GM12878 (cell line): ENCODE data around the gene RNU1-2.
"Not testable (repeated sequence)": the region's sequence is repeated elsewhere in the genome, so short reads cannot be mapped to it uniquely, and the experiment has no call there.

Experiments
- CHD1 ChIP-seq: IDR thresholded peaks from 2 replicates; pipeline ENCODE4 v1.6.1; 2012; ENCODE audit warnings: low read depth, low read length, improper control_type of control experiment
- CTCF ChIP-seq, 3 experiments: IDR thresholded peaks in 2 of 3; conservative IDR thresholded peaks in 1 of 3; 2 replicates each; pipeline ENCODE4 v1.5.1; 2011; ENCODE audit warnings: low read depth in 3 of 3, low read length in 3 of 3, mild to moderate bottlenecking in 3 of 3, control low read depth in 2 of 3, moderate library complexity in 2 of 3, inconsistent platforms in 1 of 3, mixed read lengths in 1 of 3; ENCODE audit not compliant: control insufficient read depth in 2 of 3, insufficient read depth in 1 of 3; ENCODE audit errors: extremely low read depth in 1 of 3
- GABPA ChIP-seq: IDR thresholded peaks from 2 replicates; pipeline ENCODE4 v1.6.1; 2014; ENCODE audit warnings: antibody characterized with exemption, low read depth, mild to moderate bottlenecking, inconsistent platforms
- MAX ChIP-seq: IDR thresholded peaks from 2 replicates; pipeline ENCODE4 v1.6.1; 2012; ENCODE audit warnings: low read depth, low read length, improper control_type of control experiment
- NFIC ChIP-seq: IDR thresholded peaks from 2 replicates; pipeline ENCODE4 v1.6.1; 2012; ENCODE audit warnings: low read depth, mild to moderate bottlenecking, inconsistent platforms, low read length, moderate library complexity
- NRF1 ChIP-seq: conservative IDR thresholded peaks from 2 replicates; pipeline ENCODE4 v1.6.1; 2011; ENCODE audit warnings: mild to moderate bottlenecking, low read depth, low read length, improper control_type of control experiment
- PML ChIP-seq: IDR thresholded peaks from 2 replicates; pipeline ENCODE4 v1.6.1; 2012; ENCODE audit warnings: low read length, inconsistent platforms
- POLR2A ChIP-seq: IDR thresholded peaks from 2 replicates; pipeline ENCODE4 v1.6.1; 2011; ENCODE audit warnings: low read depth, mild to moderate bottlenecking, low read length
- RAD21 ChIP-seq: IDR thresholded peaks from 2 replicates; pipeline ENCODE4 v1.6.1; 2011; ENCODE audit warnings: mild to moderate bottlenecking, low read depth, low read length, moderate library complexity; ENCODE audit not compliant: insufficient read depth
- SIN3A ChIP-seq: IDR thresholded peaks from 2 replicates; pipeline ENCODE4 v1.6.1; 2012; ENCODE audit warnings: low read depth, low read length, improper control_type of control experiment
- TARDBP ChIP-seq: IDR thresholded peaks from 2 replicates; pipeline ENCODE4 v1.6.1; 2016; ENCODE audit warnings: borderline replicate concordance
- YY1 ChIP-seq: IDR thresholded peaks from 2 replicates; pipeline ENCODE4 v1.6.1; 2011; ENCODE audit warnings: low read depth, mild to moderate bottlenecking, low read length
- ZNF24 ChIP-seq: fragments of 450-650 bp; IDR thresholded peaks from 2 replicates; pipeline ENCODE4 v1.6.1; 2017; ENCODE audit warnings: antibody characterized with exemption, mild to moderate bottlenecking

- not testable (repeated sequence) for TF ChIP-seq NRF1; POLR2A; CTCF (IDR thresholded peaks at IDR 0.05 in 2 of 3, conservative IDR thresholded peaks at IDR 0.05 in 1 of 3; ENCODE audit: control insufficient read depth in 2 of 3, extremely low read depth in 1 of 3, insufficient read depth in 1 of 3, low read depth in 3 of 3, low read length in 3 of 3); SIN3A; MAX; TARDBP; PML; RAD21; CHD1; ZNF24; GABPA; NFIC; YY1
Measured at GRCh38 chr1:16872152-16873075, 23.4 kb upstream of the RNU1-2 start.
